HEK293 (cell line): ENCODE data around the gene NEGR1.

Source experiments
- CTCF ChIA-PET: fragments of 350-600 bp; formaldehyde crosslinking; extraction: SDS; loops from one replicate; lab custom pipeline; 2021; ENCODE audit warnings: antibody characterized with exemption; lab: Yijun Ruan, JAX
- POLR2A ChIA-PET: fragments of 300-600 bp; formaldehyde crosslinking; extraction: SDS; loops from one replicate; lab custom pipeline; 2020; ENCODE audit warnings: antibody characterized with exemption, inconsistent platforms; lab: Yijun Ruan, JAX
- H3K27ac ChIP-seq: fragments of 200-500 bp; sonication (Bioruptor generic); 2 replicates; pipeline ENCODE4 v1.5.1; 2014; ENCODE audit warnings: low read depth, low read length, control low read depth, inconsistent platforms; ENCODE audit errors: extremely low read depth
- H3K36me3 ChIP-seq, 2 experiments: fragments of 200-500 bp in 1 of 2; sonication (Bioruptor generic) in 1 of 2; 1 replicate in 1 of 2; 2 replicates in 1 of 2; pipeline ENCODE4 v1.5.1; 2014 to 2017; ENCODE audit warnings: inconsistent platforms in 2 of 2, low read length in 2 of 2; ENCODE audit not compliant: control insufficient read depth in 2 of 2, insufficient read depth in 1 of 2
- H3K4me1 ChIP-seq: fragments of 200-500 bp; sonication (Bioruptor generic); 2 replicates; pipeline ENCODE4 v1.5.1; 2014; ENCODE audit warnings: mild to moderate bottlenecking, low read length, inconsistent platforms; ENCODE audit not compliant: control insufficient read depth, insufficient read depth
- H3K4me3 ChIP-seq: 2 replicates; pipeline ENCODE4 v1.5.1; 2011; ENCODE audit warnings: low read depth, mild to moderate bottlenecking, control low read depth, low read length, moderate library complexity
- H3K9me3 ChIP-seq: fragments of 200-500 bp; sonication (Bioruptor generic); 2 replicates; pipeline ENCODE4 v1.5.1; 2014; ENCODE audit warnings: low read depth, low read length, inconsistent platforms; ENCODE audit not compliant: control insufficient read depth, insufficient read depth
- ATF2 ChIP-seq: fragments of 450-650 bp; formaldehyde crosslinking; IDR thresholded peaks from 2 replicates; pipeline ENCODE4 v1.5.1; 2016; ENCODE audit warnings: missing biosample characterization, missing genetic modification characterization, low read depth
- GFI1B ChIP-seq: fragments of 450-650 bp; formaldehyde crosslinking; IDR thresholded peaks from 2 replicates; pipeline ENCODE4 v1.5.1; 2016; ENCODE audit warnings: missing biosample characterization, missing genetic modification characterization
- KLF1 ChIP-seq: fragments of 450-650 bp; formaldehyde crosslinking; IDR thresholded peaks from 2 replicates; pipeline ENCODE4 v1.5.1; 2016; ENCODE audit warnings: missing biosample characterization, missing genetic modification characterization
- KLF9 ChIP-seq: fragments of 450-650 bp; formaldehyde crosslinking; IDR thresholded peaks from 2 replicates; pipeline ENCODE4 v1.5.1; 2016; ENCODE audit warnings: missing biosample characterization, missing genetic modification characterization, low read depth
- PRDM2 ChIP-seq: fragments of 450-650 bp; formaldehyde crosslinking; IDR thresholded peaks from 2 replicates; pipeline ENCODE4 v1.5.1; 2016; ENCODE audit warnings: missing biosample characterization, missing genetic modification characterization, borderline replicate concordance
- SETDB1 ChIP-seq: IDR thresholded peaks from one replicate; pipeline ENCODE4 v1.6.1; 2017; ENCODE audit warnings: mild to moderate bottlenecking, low read length, moderate library complexity, mixed read lengths; ENCODE audit not compliant: insufficient read length
- ZBTB26 ChIP-seq: fragments of 450-650 bp; formaldehyde crosslinking; optimal IDR thresholded peaks from 2 replicates; pipeline ENCODE3; 2016; ENCODE audit warnings: missing biosample characterization, mild to moderate bottlenecking, missing genetic modification characterization
- ZNF10 ChIP-seq: fragments of 450-650 bp; formaldehyde crosslinking; IDR thresholded peaks from 2 replicates; pipeline ENCODE4 v1.5.1; 2017; ENCODE audit warnings: missing biosample characterization, missing genetic modification characterization
- ZNF138 ChIP-seq: fragments of 450-650 bp; formaldehyde crosslinking; IDR thresholded peaks from 2 replicates; pipeline ENCODE4 v1.5.1; 2016; ENCODE audit warnings: missing biosample characterization, missing genetic modification characterization, borderline replicate concordance
- ZNF155 ChIP-seq: fragments of 450-650 bp; formaldehyde crosslinking; IDR thresholded peaks from 2 replicates; pipeline ENCODE4 v1.5.1; 2016; ENCODE audit warnings: missing biosample characterization, missing genetic modification characterization
- ZNF169 ChIP-seq: fragments of 450-650 bp; formaldehyde crosslinking; IDR thresholded peaks from 2 replicates; pipeline ENCODE4 v1.5.1; 2016; ENCODE audit warnings: missing biosample characterization, missing genetic modification characterization
- ZNF202 ChIP-seq: fragments of 450-650 bp; formaldehyde crosslinking; IDR thresholded peaks from 2 replicates; pipeline ENCODE4 v1.5.1; 2016; ENCODE audit warnings: missing biosample characterization, missing genetic modification characterization, borderline replicate concordance
- ZNF23 ChIP-seq: fragments of 450-650 bp; formaldehyde crosslinking; IDR thresholded peaks from 2 replicates; pipeline ENCODE4 v1.5.1; 2016; ENCODE audit warnings: missing biosample characterization, missing genetic modification characterization, borderline replicate concordance
- ZNF398 ChIP-seq: fragments of 450-650 bp; formaldehyde crosslinking; IDR thresholded peaks from 2 replicates; pipeline ENCODE4 v1.5.1; 2017; ENCODE audit warnings: missing biosample characterization, missing genetic modification characterization
- ZNF510 ChIP-seq: fragments of 450-650 bp; formaldehyde crosslinking; IDR thresholded peaks from 2 replicates; pipeline ENCODE4 v1.5.1; 2018; ENCODE audit warnings: mild to moderate bottlenecking, missing genetic modification characterization, missing biosample characterization; ENCODE audit not compliant: insufficient replicate concordance
- ZNF518A ChIP-seq: fragments of 450-650 bp; formaldehyde crosslinking; conservative IDR thresholded peaks from 2 replicates; pipeline ENCODE4 v1.5.1; 2016; ENCODE audit warnings: low read depth, missing biosample characterization, missing genetic modification characterization
- ZNF624 ChIP-seq: fragments of 450-650 bp; formaldehyde crosslinking; IDR thresholded peaks from 2 replicates; pipeline ENCODE4 v1.5.1; 2017; ENCODE audit warnings: missing biosample characterization, missing genetic modification characterization
- ZNF747 ChIP-seq: fragments of 450-650 bp; formaldehyde crosslinking; IDR thresholded peaks from 2 replicates; pipeline ENCODE4 v1.5.1; 2016; ENCODE audit warnings: missing biosample characterization, missing genetic modification characterization
- ZNF76 ChIP-seq: fragments of 450-650 bp; formaldehyde crosslinking; IDR thresholded peaks from 2 replicates; pipeline ENCODE4; 2016; ENCODE audit warnings: low read depth, missing biosample characterization, missing genetic modification characterization, borderline replicate concordance

The NEGR1 gene

GRCh38 chr1:71362691-71363090 is 919.6 kb downstream of the NEGR1 start (continued):
- TF ChIP-seq ZNF510: no peak
- no peak for TF ChIP-seq ZNF155
- no peak for TF ChIP-seq ZNF398
- TF ChIP-seq ZNF23 (tag by site-specific recombination): no peak
- TF ChIP-seq GFI1B (tag by site-specific recombination): no peak
- no peak for TF ChIP-seq SETDB1
- TF ChIP-seq KLF1 (tag by site-specific recombination): no peak
- no peak for TF ChIP-seq ZNF624
- TF ChIP-seq PRDM2 (tag by site-specific recombination): no peak
- TF ChIP-seq ZNF518A: no peak

GRCh38 chr1:71362076-71362475 is 920.3 kb downstream of the NEGR1 start:
- no peaks in the 10 kb centered on the region for H3K4me1 ChIP-seq
- H3K36me3 ChIP-seq: no peaks in the 10 kb centered on the region
- ChIA-PET CTCF (no interaction called here), POLR2A (no interaction called here)
- no peaks in the 10 kb centered on the region for H3K9me3 ChIP-seq
- H3K4me3 ChIP-seq: no peak overlapping the region
- no peak overlapping the region for H3K27ac ChIP-seq
- no peak for TF ChIP-seq ZNF747 (tag by site-specific recombination)
- TF ChIP-seq KLF9 (tag by site-specific recombination): no peak
- no peak for TF ChIP-seq ZBTB26
- TF ChIP-seq ZNF169: no peak
- TF ChIP-seq ZNF76 (tag by site-specific recombination): no peak
- TF ChIP-seq ZNF202 (tag by site-specific recombination): no peak
- no peak for TF ChIP-seq ZNF10 (tag by site-specific recombination)
- no peak for TF ChIP-seq ATF2 (tag by site-specific recombination)
- no peak for TF ChIP-seq ZNF138 (tag by site-specific recombination)
